Germinal center (tissue), 1 donor: ENCODE results near the gene KLRC3.
"Not testable (repeated sequence)": the region's sequence is repeated elsewhere in the genome, so short reads cannot be mapped to it uniquely, and the experiment has no call there.

Experiments used
- DNase-seq: peaks from one replicate; pipeline ENCODE4 v3.0.0; 2012; ENCODE audit warnings: mixed read lengths, low spot score

Gene KLRC3

GRCh38 chr12:10400829-10401228 lies 19.6 kb downstream of the KLRC3 start:
- no peak for DNase-seq

GRCh38 chr12:10398168-10398567 lies 22.2 kb downstream of the KLRC3 start:
- DNase-seq, result no peak

GRCh38 chr12:10397296-10397695 lies 23.1 kb downstream of the KLRC3 start:
- no peak for DNase-seq

GRCh38 chr12:10396176-10396575 lies 24.2 kb downstream of the KLRC3 start:
- not testable (repeated sequence) for DNase-seq

- no peak for DNase-seq
Measured at GRCh38 chr12:10395390-10395998, 24.9 kb downstream of the KLRC3 start.

- DNase-seq, result not testable (repeated sequence)
Measured at GRCh38 chr12:10394531-10395152, 25.8 kb downstream of the KLRC3 start.

GRCh38 chr12:10393291-10393690 lies 27.1 kb downstream of the KLRC3 start:
- no peak for DNase-seq

GRCh38 chr12:10392394-10392930 lies 27.9 kb downstream of the KLRC3 start:
- DNase-seq, result no peak

GRCh38 chr12:10390991-10391390 lies 29.4 kb downstream of the KLRC3 start:
- not testable (repeated sequence) for DNase-seq

- DNase-seq, result no peak
Measured at GRCh38 chr12:10389904-10390303, 30.5 kb downstream of the KLRC3 start, which contains the start of gene KLRK1. KLRK1 (minus strand) TSS chr12:10390041; CDS start chr12:10388810, 1,231 bp downstream.

- DNase-seq, result no peak
Measured at GRCh38 chr12:10388624-10389413, 31.6 kb downstream of the KLRC3 start.

GRCh38 chr12:10387498-10387897 lies 32.9 kb downstream of the KLRC3 start:
- DNase-seq, result not testable (repeated sequence)

GRCh38 chr12:10386857-10387256 lies 33.5 kb downstream of the KLRC3 start:
- no peak for DNase-seq

- no peak for DNase-seq
Measured at GRCh38 chr12:10385166-10385613, 35.2 kb downstream of the KLRC3 start.

- no peak for DNase-seq
Measured at GRCh38 chr12:10384191-10384590, 36.2 kb downstream of the KLRC3 start.

GRCh38 chr12:10381928-10382628 lies 38.3 kb downstream of the KLRC3 start:
- no peak for DNase-seq

GRCh38 chr12:10378737-10379136 lies 41.7 kb downstream of the KLRC3 start:
- not testable (repeated sequence) for DNase-seq

GRCh38 chr12:10374624-10375018 lies 45.8 kb downstream of the KLRC3 start:
- no peak for DNase-seq

- no peak for DNase-seq
Measured at GRCh38 chr12:10372559-10372958, 47.8 kb downstream of the KLRC3 start.

- not testable (repeated sequence) for DNase-seq
Measured at GRCh38 chr12:10371893-10372535, 48.4 kb downstream of the KLRC3 start.
